Activated CD8-positive, alpha-beta T cell treated with anti-CD3 and anti-CD28 coated beads, Interleukin-2, amount 10 ng/mL, durations not matched to agents 7 days and 5 days (primary cell): Measurements from ENCODE around the gene ZNF683. TPM values are rescaled to one million over a fixed set of nuclear protein-coding genes. Genes with fewer than 3 reads are reported as not detected.
"Not testable (repeated sequence)": the region's sequence is repeated elsewhere in the genome, so short reads cannot be mapped to it uniquely, and the experiment has no call there.

Source experiments
- ATAC-seq: fragments of 150-1000 bp; cut with Tn5 transposase; one replicate; pipeline ENCODE4 v1.10.0; 2021; ENCODE audit warnings: moderate library complexity
- CTCF ChIA-PET: fragments of 350-600 bp; sonication (Branson Sonifier 250); formaldehyde crosslinking; loops from one replicate; lab custom pipeline; 2021; ENCODE audit warnings: antibody characterized with exemption; lab: Charles Lee
- POLR2A ChIA-PET: fragments of 350-600 bp; sonication (Branson Sonifier 250); formaldehyde crosslinking; loops from one replicate; lab custom pipeline; 2021; ENCODE audit warnings: antibody characterized with exemption; lab: Charles Lee
- DNase-seq: peaks from one replicate; pipeline ENCODE4 v3.0.0-alpha.2; 2020
- H3K27ac Mint-ChIP-seq: one replicate; pipeline ENCODE4 v1.8.0; 2021; ENCODE audit warnings: mild to moderate bottlenecking, mixed read lengths
- H3K27me3 Mint-ChIP-seq: one replicate; pipeline ENCODE4 v1.8.0; 2021; ENCODE audit warnings: low read depth, mixed read lengths
- H3K36me3 Mint-ChIP-seq: one replicate; pipeline ENCODE4 v1.8.0; 2021; ENCODE audit warnings: low read depth, mixed read lengths
- H3K4me1 Mint-ChIP-seq: one replicate; pipeline ENCODE4 v1.8.0; 2021; ENCODE audit warnings: low read depth, mixed read lengths
- H3K4me3 Mint-ChIP-seq: one replicate; pipeline ENCODE4 v1.8.0; 2021; ENCODE audit warnings: mild to moderate bottlenecking, mixed read lengths
- H3K9me3 Mint-ChIP-seq: one replicate; pipeline ENCODE4 v1.8.0; 2022; ENCODE audit warnings: mixed read lengths; ENCODE audit not compliant: insufficient read depth
- total RNA-seq, 2 experiments: library from RNA; stranded (reverse); gene quantifications; one replicate each; pipeline ENCODE4 v1.2.3, GENCODE V29; 2021

The ZNF683 gene
- total RNA-seq, 2 experiments from 2014 or later, result 24.0 to 26.6 TPM

DNA sequence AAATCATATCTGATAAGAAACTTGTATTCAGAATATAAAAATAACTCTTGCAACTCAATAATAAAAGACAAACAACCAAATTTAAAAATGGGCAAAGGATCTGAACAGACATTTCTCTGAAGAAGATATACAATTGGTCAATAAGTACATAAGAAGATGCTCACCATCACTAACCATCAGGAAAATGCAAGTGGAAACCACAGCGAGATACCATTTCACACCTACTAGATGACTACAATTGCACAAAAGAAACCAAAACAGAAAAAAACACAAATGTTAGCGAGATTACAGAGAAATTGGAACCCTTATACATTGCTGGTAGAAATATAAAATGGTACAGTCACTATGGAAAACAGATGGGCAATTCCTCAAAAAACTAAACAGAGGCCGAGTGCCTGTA lies 11.5 kb upstream of the ZNF683 start:
- Mint-ChIP-seq H3K27me3 (no peaks in the 10 kb centered on the region), H3K4me3 (peak overlapping the region; percentile 7), H3K27ac (peak overlapping the region; percentile 66), H3K4me1 (peaks cover 72% of the 10 kb centered on the region), H3K36me3 (peaks cover 5% of the 10 kb centered on the region), H3K9me3 (no peaks in the 10 kb centered on the region)
- peak; percentile 34 for ATAC-seq
- CTCF ChIA-PET, result interaction anchor here (1.0 kb wide), 1 partner anchor 108 kb away, joined by 3 read pairs; no protein-coding TSS in a partner anchor
- no peak for DNase-seq
- POLR2A ChIA-PET, result no interaction called here

DNA sequence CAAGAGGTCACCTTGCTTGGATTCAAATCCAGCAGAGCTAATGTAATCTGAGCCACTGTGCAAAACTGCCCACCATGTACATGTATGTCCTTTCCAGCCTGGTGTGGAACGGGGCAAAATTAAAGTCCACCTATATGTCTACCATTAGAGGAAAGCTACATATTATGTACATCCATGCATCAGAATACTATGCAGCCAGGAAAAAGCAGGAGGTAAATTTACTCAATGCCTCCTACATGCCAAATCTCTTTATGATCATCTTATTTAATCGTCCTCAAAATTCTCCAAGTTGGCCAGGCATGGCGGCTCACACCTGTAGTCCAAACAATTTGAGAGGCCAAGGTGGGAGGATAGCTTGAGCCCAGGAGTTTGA lies 6.3 kb upstream of the ZNF683 start:
- H3K4me3 Mint-ChIP-seq, result peak overlapping the region; percentile 58
- no peak for ATAC-seq
- DNase-seq, result no peak
- H3K27me3 Mint-ChIP-seq, result no peaks in the 10 kb centered on the region
- peaks cover 4% of the 10 kb centered on the region for H3K9me3 Mint-ChIP-seq
- peak overlapping the region; percentile 97 for H3K27ac Mint-ChIP-seq
- H3K4me1 Mint-ChIP-seq, result peaks cover 76% of the 10 kb centered on the region
- CTCF ChIA-PET, result interaction anchor here (0.6 to 8.4 kb wide), 13 partner anchors 9 to 209 kb away, joined by 3 to 160 read pairs (median 9); partner anchors contain the start of genes CEP85 and ZNF593
- peaks cover 11% of the 10 kb centered on the region for H3K36me3 Mint-ChIP-seq
- POLR2A ChIA-PET, result interaction anchor here (1.2 kb wide), 2 partner anchors 63 to 90 kb away, joined by 3 to 7 read pairs; no protein-coding TSS in a partner anchor

DNA sequence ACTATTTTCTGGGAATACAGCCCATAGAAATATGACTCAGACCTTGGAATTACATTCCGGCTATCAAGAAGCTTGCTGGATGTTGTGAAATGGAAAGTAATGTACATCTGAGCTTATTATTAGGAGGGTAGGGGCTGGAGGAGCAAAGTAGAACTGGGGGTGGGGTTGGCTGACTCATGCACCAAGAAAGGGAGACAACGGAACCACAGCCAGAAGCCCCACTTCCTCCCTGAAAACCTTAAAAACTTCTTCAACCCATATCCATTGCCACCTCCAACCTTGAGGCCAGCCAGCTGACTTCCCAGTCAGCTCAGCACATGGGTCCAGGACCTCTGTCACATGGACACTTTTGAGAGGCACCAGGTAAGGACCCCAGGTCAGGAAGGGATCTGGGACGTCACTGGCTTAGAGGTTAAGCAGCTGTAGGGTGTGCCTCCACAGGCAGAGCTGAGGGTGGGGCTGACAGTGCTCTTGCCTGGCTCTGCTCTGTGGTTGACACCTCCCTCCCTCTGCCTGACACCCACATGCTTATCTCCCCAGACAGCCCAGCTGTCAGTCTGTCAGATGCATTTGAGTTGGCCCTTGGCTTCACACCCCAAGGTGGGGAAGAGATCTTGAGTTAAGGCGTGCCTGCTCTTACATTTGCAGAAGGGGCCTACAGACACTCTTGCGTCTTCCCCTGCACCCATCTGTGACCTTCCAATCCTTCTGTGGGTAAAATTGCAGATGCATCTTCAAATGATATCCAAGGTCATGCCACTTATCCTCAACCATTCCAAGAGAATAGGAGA lies 5.7 kb upstream of the ZNF683 start:
- Mint-ChIP-seq H3K4me3 (peak overlapping the region; percentile 58), H3K9me3 (peaks cover 4% of the 10 kb centered on the region), H3K27me3 (no peaks in the 10 kb centered on the region), H3K36me3 (peaks cover 11% of the 10 kb centered on the region), H3K4me1 (peaks cover 81% of the 10 kb centered on the region), H3K27ac (peak overlapping the region; percentile 97)
- ChIA-PET POLR2A (interaction anchor here (1.0 to 1.8 kb wide), 5 partner anchors 14 to 251 kb away, joined by 3 to 9 read pairs (median 5); no protein-coding TSS in a partner anchor), CTCF (interaction anchor here (0.6 to 8.4 kb wide), 19 partner anchors 9 to 381 kb away, joined by 3 to 160 read pairs (median 5); partner anchors contain the start of genes CD52, CEP85, DHDDS and PAFAH2)
- ATAC-seq (peak; percentile 95), DNase-seq (peak; percentile 93)

DNA sequence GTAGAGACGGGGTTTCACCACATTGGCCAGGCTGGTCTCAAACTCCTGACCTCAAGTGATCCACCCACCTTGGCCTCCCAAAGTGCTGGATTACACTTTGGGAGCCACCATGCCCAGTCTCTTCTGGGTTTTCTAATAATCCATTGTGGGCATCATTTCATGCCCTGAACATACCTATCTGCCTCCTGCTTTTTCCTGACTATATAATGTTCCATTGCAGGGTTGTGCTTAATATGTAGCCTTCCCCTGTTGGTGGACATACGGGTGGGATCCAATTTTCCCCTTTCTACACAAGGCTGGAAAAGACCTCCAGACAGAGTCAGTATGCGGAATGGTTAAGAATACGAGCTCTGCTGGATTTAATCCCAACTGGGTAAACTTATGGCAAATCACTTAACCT lies 3.5 kb upstream of the ZNF683 start:
- peak overlapping the region; percentile 90 for H3K27ac Mint-ChIP-seq
- peaks cover 95% of the 10 kb centered on the region for H3K4me1 Mint-ChIP-seq
- CTCF ChIA-PET, result interaction anchor here (0.8 to 8.4 kb wide), 6 partner anchors 14 to 142 kb away, joined by 3 to 160 read pairs (median 22); partner anchors contain the start of gene CEP85
- no peaks in the 10 kb centered on the region for H3K27me3 Mint-ChIP-seq
- ATAC-seq (no peak), DNase-seq (no peak)
- H3K36me3 Mint-ChIP-seq, result peaks cover 21% of the 10 kb centered on the region
- H3K9me3 Mint-ChIP-seq, result peaks cover 5% of the 10 kb centered on the region
- H3K4me3 Mint-ChIP-seq, result no peak overlapping the region
- POLR2A ChIA-PET, result interaction anchor here (0.6 to 1.3 kb wide), 2 partner anchors 15 to 511 kb away, joined by 3 to 4 read pairs; no protein-coding TSS in a partner anchor

DNA sequence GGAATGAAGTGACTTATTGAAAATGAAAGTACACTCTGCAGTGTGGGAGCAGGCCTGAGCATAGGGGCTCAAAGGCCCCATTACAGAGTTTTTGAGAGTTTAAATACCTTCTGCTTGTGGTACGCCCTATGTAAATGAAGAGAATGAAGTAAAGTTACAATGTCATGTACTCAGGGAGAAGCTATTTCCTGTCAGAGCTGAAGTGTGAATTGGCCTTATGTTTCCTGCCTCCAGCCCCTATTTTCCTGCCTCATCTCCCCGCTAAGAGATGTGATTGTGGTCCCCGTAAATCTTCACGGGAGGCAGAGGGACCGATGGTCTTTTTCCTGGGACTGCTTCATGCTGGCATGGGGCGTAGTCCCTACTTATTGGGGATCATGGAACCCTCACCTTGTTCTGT lies 2.5 kb upstream of the ZNF683 start:
- Mint-ChIP-seq H3K27me3 (no peaks in the 10 kb centered on the region), H3K4me3 (peak overlapping the region; percentile 44), H3K9me3 (peaks cover 15% of the 10 kb centered on the region), H3K4me1 (peaks cover 99% of the 10 kb centered on the region), H3K36me3 (peaks cover 29% of the 10 kb centered on the region), H3K27ac (peak overlapping the region; percentile 90)
- POLR2A ChIA-PET, result interaction anchor here (1.0 to 1.4 kb wide), 4 partner anchors 11 to 53 kb away, joined by 3 to 7 read pairs (median 3); no protein-coding TSS in a partner anchor
- CTCF ChIA-PET, result interaction anchor here (0.7 to 8.4 kb wide), 9 partner anchors 13 to 141 kb away, joined by 3 to 160 read pairs (median 10); partner anchors contain the start of gene CEP85
- ATAC-seq (no peak), DNase-seq (no peak)

DNA sequence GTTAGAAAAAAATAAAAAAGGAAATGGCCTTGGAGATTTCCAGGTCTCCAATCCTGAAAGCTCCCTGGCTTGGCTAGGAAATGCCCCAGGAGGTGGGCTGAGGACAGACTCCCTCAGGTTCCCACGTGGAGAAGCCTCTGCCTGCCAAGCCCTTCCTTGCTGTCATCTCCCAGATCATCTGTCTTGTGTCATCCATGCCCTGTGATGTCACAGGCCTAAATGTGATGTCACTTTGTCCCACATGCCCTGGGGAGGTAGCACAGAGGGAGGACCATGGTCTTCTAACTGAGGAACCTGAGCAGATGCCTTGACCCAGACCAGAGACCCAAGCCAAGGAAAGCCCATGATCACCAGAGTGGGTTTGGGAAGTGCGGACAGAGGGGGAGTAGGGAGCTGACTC lies 1.8 kb upstream of the ZNF683 start:
- peak overlapping the region; percentile 90 for H3K27ac Mint-ChIP-seq
- not testable (repeated sequence) for ATAC-seq, H3K27me3 Mint-ChIP-seq
- peaks cover 97% of the 10 kb centered on the region for H3K4me1 Mint-ChIP-seq
- peak overlapping the region; percentile 44 for H3K4me3 Mint-ChIP-seq
- H3K36me3 Mint-ChIP-seq, result peaks cover 30% of the 10 kb centered on the region
- DNase-seq, result peak; percentile 42
- ChIA-PET CTCF (interaction anchor here (0.8 to 8.4 kb wide), 13 partner anchors 12 to 99 kb away, joined by 3 to 160 read pairs (median 5); no protein-coding TSS in a partner anchor), POLR2A (interaction anchor here (1.0 to 1.4 kb wide), 4 partner anchors 10 to 53 kb away, joined by 3 to 7 read pairs (median 3); no protein-coding TSS in a partner anchor)
- H3K9me3 Mint-ChIP-seq, result peaks cover 15% of the 10 kb centered on the region

DNA sequence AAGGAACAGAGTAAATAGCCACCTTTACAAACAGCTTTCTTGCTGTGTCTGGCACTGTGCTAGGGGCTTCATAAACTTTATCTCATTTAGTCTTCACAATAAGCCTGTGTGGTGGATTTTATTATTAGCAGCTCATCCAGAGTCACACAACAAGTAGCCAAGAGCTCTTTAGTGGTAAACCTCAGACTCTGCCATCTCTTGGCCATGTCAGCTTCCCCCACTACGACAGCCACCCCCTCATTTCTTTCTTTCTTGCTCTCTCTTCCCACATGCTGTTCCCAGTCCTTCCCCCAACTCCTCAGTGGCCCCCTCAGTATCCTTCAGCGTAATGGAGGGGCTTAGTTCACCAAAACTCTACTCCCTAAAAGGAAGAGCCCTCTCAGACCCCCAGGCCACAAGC lies 1.2 kb upstream of the ZNF683 start:
- peak overlapping the region; percentile 44 for H3K4me3 Mint-ChIP-seq
- no peaks in the 10 kb centered on the region for H3K27me3 Mint-ChIP-seq
- peaks cover 93% of the 10 kb centered on the region for H3K4me1 Mint-ChIP-seq
- CTCF ChIA-PET, result interaction anchor here (0.7 to 8.4 kb wide), 14 partner anchors 11 to 204 kb away, joined by 3 to 160 read pairs (median 5); partner anchors contain the start of gene ZNF593
- POLR2A ChIA-PET, result interaction anchor here (0.5 to 1.3 kb wide), 6 partner anchors 9 to 149 kb away, joined by 3 to 4 read pairs (median 3); no protein-coding TSS in a partner anchor
- peak overlapping the region; percentile 90 for H3K27ac Mint-ChIP-seq
- DNase-seq (no peak), ATAC-seq (no peak)
- peaks cover 14% of the 10 kb centered on the region for H3K9me3 Mint-ChIP-seq
- peaks cover 29% of the 10 kb centered on the region for H3K36me3 Mint-ChIP-seq

DNA sequence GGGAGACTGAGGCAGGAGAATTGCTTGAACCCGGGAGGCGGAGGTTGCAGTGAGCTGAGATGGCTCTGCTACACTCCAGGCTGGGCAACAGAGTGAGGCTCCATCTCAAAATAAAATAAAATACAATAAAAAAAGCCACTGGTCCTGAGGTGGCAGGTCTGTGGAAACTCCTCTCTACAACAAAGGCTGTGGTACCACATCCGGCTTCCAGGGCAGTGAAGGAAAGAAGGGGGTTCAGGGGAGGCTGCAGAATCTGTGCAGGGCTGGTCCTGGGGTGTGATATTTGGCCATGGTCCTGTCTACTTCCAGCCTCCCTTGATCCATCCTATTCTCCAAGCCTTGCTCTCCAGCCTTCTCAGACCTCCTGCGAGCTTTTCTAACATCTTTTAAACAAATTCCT lies 731 bp upstream of the ZNF683 start:
- Mint-ChIP-seq H3K9me3 (peaks cover 11% of the 10 kb centered on the region), H3K36me3 (peaks cover 25% of the 10 kb centered on the region), H3K4me3 (peak overlapping the region; percentile 44), H3K27ac (peak overlapping the region; percentile 90), H3K4me1 (peaks cover 91% of the 10 kb centered on the region), H3K27me3 (peaks cover 2% of the 10 kb centered on the region)
- ChIA-PET CTCF (interaction anchor here (0.6 to 8.4 kb wide), 16 partner anchors 11 to 203 kb away, joined by 3 to 160 read pairs (median 5); partner anchors contain the start of genes CD52 and ZNF593), POLR2A (interaction anchor here (0.9 to 1.3 kb wide), 5 partner anchors 8 to 85 kb away, joined by 3 to 4 read pairs (median 3); no protein-coding TSS in a partner anchor)
- DNase-seq (peak; percentile 80), ATAC-seq (peak; percentile 67)

DNA sequence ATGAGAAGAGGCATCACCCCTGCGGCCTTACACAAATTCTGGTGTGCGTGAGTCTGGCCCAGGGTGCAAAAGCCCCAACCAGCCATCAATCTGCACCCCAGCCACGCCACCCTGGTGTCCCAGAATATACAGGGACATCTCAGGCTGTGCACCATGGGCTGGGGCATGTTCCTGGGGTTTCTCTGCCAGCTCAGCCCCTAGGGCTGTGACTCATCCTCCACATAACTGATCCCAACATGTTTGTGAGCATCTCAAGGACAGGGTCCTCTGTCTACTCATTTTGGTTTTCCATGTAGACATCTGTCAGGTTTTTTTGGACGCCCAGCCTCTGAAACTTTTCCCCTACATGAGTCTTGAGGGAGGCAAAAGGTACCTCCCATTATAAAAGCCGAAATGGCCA lies 511 bp downstream of the ZNF683 start:
- Mint-ChIP-seq H3K4me3 (no peak overlapping the region), H3K36me3 (peaks cover 27% of the 10 kb centered on the region), H3K4me1 (peaks cover 87% of the 10 kb centered on the region), H3K9me3 (peaks cover 11% of the 10 kb centered on the region), H3K27me3 (peaks cover 2% of the 10 kb centered on the region), H3K27ac (peak overlapping the region; percentile 90)
- POLR2A ChIA-PET, result no interaction called here
- CTCF ChIA-PET, result interaction anchor here (1.3 to 8.4 kb wide), 3 partner anchors 10 to 167 kb away, joined by 3 to 160 read pairs (median 17); no protein-coding TSS in a partner anchor
- ATAC-seq, result no peak
- no peak for DNase-seq

DNA sequence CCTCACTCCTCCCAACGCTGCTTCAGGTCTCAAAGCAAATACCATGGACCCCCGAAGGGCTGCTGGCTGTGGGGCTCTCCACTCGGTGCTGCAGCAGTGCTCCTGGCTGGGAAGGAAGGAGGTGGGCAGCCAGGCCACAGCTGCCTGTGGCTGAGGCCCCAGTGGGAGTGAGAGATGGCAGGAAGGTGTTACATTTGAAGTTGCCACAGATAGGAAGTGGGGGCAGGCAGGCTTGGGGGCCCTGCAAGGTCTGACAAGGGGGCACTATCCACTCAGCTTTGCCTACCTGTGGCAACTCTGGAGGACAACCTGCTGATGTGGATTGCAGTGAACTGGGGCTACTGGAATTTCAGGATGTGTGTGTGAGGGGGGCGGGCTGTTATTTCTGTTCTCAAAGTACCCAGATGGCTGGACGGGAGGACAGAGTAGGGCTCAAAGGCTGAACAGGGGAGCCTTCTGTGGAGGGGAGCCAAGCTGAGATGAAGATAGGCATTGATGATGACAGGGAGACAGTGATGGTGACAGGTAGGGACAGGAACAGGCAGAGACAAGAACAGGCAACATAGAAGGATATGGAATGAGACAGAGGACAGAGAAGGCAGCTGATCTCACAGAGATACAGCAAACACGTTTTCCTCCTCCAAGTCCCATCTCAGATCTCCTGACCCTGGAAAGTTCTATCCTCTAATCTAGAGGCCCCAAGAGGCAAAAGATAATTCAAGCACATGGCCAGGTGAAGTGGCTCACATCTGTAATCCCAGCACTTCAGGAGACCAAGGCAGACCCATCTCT lies 1.8 kb downstream of the ZNF683 start:
- POLR2A ChIA-PET, result interaction anchor here (0.7 kb wide), 1 partner anchor 130 kb away, joined by 3 read pairs; no protein-coding TSS in a partner anchor
- ATAC-seq (peak; percentile 24), DNase-seq (peak; percentile 52)
- H3K27me3 Mint-ChIP-seq, result peaks cover 2% of the 10 kb centered on the region
- H3K4me3 Mint-ChIP-seq, result peak overlapping the region; percentile 75
- peaks cover 23% of the 10 kb centered on the region for H3K36me3 Mint-ChIP-seq
- CTCF ChIA-PET, result interaction anchor here (0.9 to 3.2 kb wide), 9 partner anchors 8 to 95 kb away, joined by 3 to 17 read pairs (median 5); no protein-coding TSS in a partner anchor
- H3K27ac Mint-ChIP-seq, result peak overlapping the region; percentile 90
- H3K9me3 Mint-ChIP-seq, result peaks cover 11% of the 10 kb centered on the region
- H3K4me1 Mint-ChIP-seq, result peaks cover 78% of the 10 kb centered on the region
